ENCODE data around the gene CAMK1. TPM values are rescaled to one million over a fixed set of nuclear protein-coding genes. Genes with fewer than 3 reads are reported as not detected.

The CAMK1 gene
- total RNA-seq, result 3.1 and 11.3 TPM in 2 replicates

GRCh38 chr3:9769426-9770275, at the start of gene CAMK1:
Gene CAMK1, minus strand, starts transcription at chr3:9769947. Its CDS starts 2,198 bp downstream, at chr3:9767749.

GRCh38 chr3:9809615-9810432, 40.1 kb upstream of the CAMK1 start, which contains the start of gene TTLL3:
Gene TTLL3, plus strand, starts transcription at chr3:9810262. Its CDS starts 400 bp downstream, at chr3:9810662.

GRCh38 chr3:9792405-9793160, 22.8 kb upstream of the CAMK1 start, which contains the start of the genes ARPC4 and TADA3:
Gene ARPC4, plus strand, starts transcription at chr3:9793082. Its CDS starts 40 bp downstream, at chr3:9793122.
Gene TADA3, minus strand, starts transcription at chr3:9792473. Its CDS starts 1,007 bp downstream, at chr3:9791466.

GRCh38 chr3:9749645-9750555, 19.8 kb downstream of the CAMK1 start, which contains the start of gene OGG1:
Gene OGG1, plus strand, starts transcription at chr3:9749952. Its CDS starts 335 bp downstream, at chr3:9750287.

GRCh38 chr3:9731206-9732079, 38.3 kb downstream of the CAMK1 start, which contains the start of gene BRPF1:
Gene BRPF1, plus strand, starts transcription at chr3:9731735. Its CDS starts 2,406 bp downstream, at chr3:9734141.

Other genes with a start within 250 kb of the CAMK1 start
- under 0.01 TPM in 1 of 2 replicates, not detected in the other for gene LHFPL4, start 216.1 kb downstream of the CAMK1 start, total RNA-seq
- gene MTMR14, start 120.4 kb downstream of the CAMK1 start, total RNA-seq, result 29.8 and 31.8 TPM in 2 replicates
- gene CPNE9, start 66.1 kb downstream of the CAMK1 start, total RNA-seq, result not detected in 2 replicates
- gene BRPF1, start 38.2 kb downstream of the CAMK1 start, total RNA-seq, result 17.4 and 30.3 TPM in 2 replicates
- gene OGG1, start 20.0 kb downstream of the CAMK1 start, total RNA-seq, result 16.0 and 27.0 TPM in 2 replicates
- gene TADA3, start 22.5 kb upstream of the CAMK1 start, total RNA-seq, result 46.8 and 62.1 TPM in 2 replicates
- gene ARPC4, start 23.1 kb upstream of the CAMK1 start, total RNA-seq, result 135 and 146 TPM in 2 replicates
- gene TTLL3, start 40.3 kb upstream of the CAMK1 start, total RNA-seq, result 4.4 and 12.1 TPM in 2 replicates
- gene RPUSD3, start 74.1 kb upstream of the CAMK1 start, total RNA-seq, result 23.4 and 37.9 TPM in 2 replicates
- gene CIDEC, start 110.3 kb upstream of the CAMK1 start, total RNA-seq, result not detected in 2 replicates
- 22.2 and 23.7 TPM in 2 replicates for gene JAGN1, start 120.7 kb upstream of the CAMK1 start, total RNA-seq
- 1.4 and 4.0 TPM in 2 replicates for gene IL17RE, start 132.9 kb upstream of the CAMK1 start, total RNA-seq
- gene IL17RC, start 147.2 kb upstream of the CAMK1 start, total RNA-seq, result 9.2 and 16.6 TPM in 2 replicates
- gene CRELD1, start 163.9 kb upstream of the CAMK1 start, total RNA-seq, result 27.3 and 36.0 TPM in 2 replicates
- gene PRRT3, start 182.5 kb upstream of the CAMK1 start, total RNA-seq, result 0.34 and 0.71 TPM in 2 replicates
- 47.2 and 62.4 TPM in 2 replicates for gene EMC3, start 216.9 kb upstream of the CAMK1 start, total RNA-seq